ENCODE data around the gene ELF3. TPM values are rescaled to one million over a fixed set of nuclear protein-coding genes. Genes with fewer than 3 reads are reported as not detected.
A peak's percentile ranks its signal among the peaks of the same experiment; 100 is the strongest.

The ELF3 gene
- total and polyA plus RNA-seq, 2 of the 13 experiments (the other 11 are each of a cell fraction or from before 2014, with no cell fraction given) = 11.5 to 55.1 TPM

GRCh38 chr1:202034683-202035462 lies 24.5 kb downstream of the ELF3 start (continued):
- TF ChIP-seq TRIM24 (CRISPR knock-in tag; IDR thresholded peaks at IDR 0.05) = no peak
- no peak for TF ChIP-seq SNAPC4 (CRISPR knock-in tag; IDR thresholded peaks at IDR 0.05)
- TF ChIP-seq MEF2D (CRISPR knock-in tag; IDR thresholded peaks at IDR 0.05) = no peak
- no peak for TF ChIP-seq ZBTB4 (CRISPR knock-in tag; IDR thresholded peaks at IDR 0.05; ENCODE audit: borderline replicate concordance)
- peak; percentile 94 for TF ChIP-seq ATF7 (IDR thresholded peaks at IDR 0.05)
- TF ChIP-seq ATF7 (CRISPR knock-in tag; IDR thresholded peaks at IDR 0.05) = peak; percentile 99
- TF ChIP-seq ZNF343 (CRISPR knock-in tag; IDR thresholded peaks at IDR 0.05) = no peak
- TF ChIP-seq ZNF350 (CRISPR knock-in tag; IDR thresholded peaks at IDR 0.05; ENCODE audit: borderline replicate concordance, low read depth) = peak; percentile 31; the same call in 1 of the 2 replicates
- no peak for TF ChIP-seq ZNF142 (CRISPR knock-in tag; IDR thresholded peaks at IDR 0.05)
- peak; percentile 42; the same call in 1 of the 2 replicates for TF ChIP-seq KDM6A (CRISPR knock-in tag; IDR thresholded peaks at IDR 0.05; ENCODE audit: low read depth)
- TF ChIP-seq HNF4G (IDR thresholded peaks at IDR 0.05; ENCODE audit: borderline replicate concordance, low read depth, low read length) = no peak
- TF ChIP-seq HNF4G (CRISPR knock-in tag; IDR thresholded peaks at IDR 0.05; ENCODE audit: borderline replicate concordance, low read depth) = no peak
- TF ChIP-seq EP300 (IDR thresholded peaks at IDR 0.05; ENCODE audit: low read depth in 2 of 2, low read length in 2 of 2) = peak in 1 of 2 experiments; percentile 69; a peak in 1 of 4 replicates
- TF ChIP-seq EP300 (CRISPR knock-in tag; IDR thresholded peaks at IDR 0.05; ENCODE audit: borderline replicate concordance) = no peak
- no peak for TF ChIP-seq ZNF607 (CRISPR knock-in tag; IDR thresholded peaks at IDR 0.05; ENCODE audit: borderline replicate concordance)
